ENCODE data around the gene DENND1A. TPM values are rescaled to one million over a fixed set of nuclear protein-coding genes. Genes with fewer than 3 reads are reported as not detected.

The DENND1A gene
- total and polyA plus RNA-seq, 2 donors from 2014 or later: 16.3 to 19.6 TPM

- no peak for FAIRE-seq
- DNase-seq: no peak
- H3K27ac ChIP-seq (ENCODE audit: low read depth in 2 of 2, low read length in 2 of 2): no peak overlapping the region
Observed at GRCh38 chr9:123606141-123606540, 323.8 kb downstream of the DENND1A start.

GRCh38 chr9:123605286-123605685, 324.6 kb downstream of the DENND1A start:
- DNase-seq (no peak), FAIRE-seq (no peak)
- Histone ChIP-seq H3K27me3 (ENCODE audit: control insufficient read depth, insufficient read depth, low read length) (no peaks in the 10 kb centered on the region), H3K4me3 (ENCODE audit: low read length in 3 of 3) (no peak overlapping the region), H3K4me1 (ENCODE audit: control insufficient read depth in 2 of 3, insufficient read depth in 2 of 3, low read depth in 1 of 3, low read length in 3 of 3) (peaks cover 0 to 15% (median 4%) of the 10 kb centered on the region in 3 donors), H3K36me3 (ENCODE audit: control insufficient read depth in 2 of 3, insufficient read depth in 3 of 3, low read length in 3 of 3) (no peaks in the 10 kb centered on the region), H3K27ac (ENCODE audit: low read depth in 2 of 2, low read length in 2 of 2) (no peak overlapping the region), H3K9ac (ENCODE audit: low read length in 3 of 3) (no peak overlapping the region), H3K9me3 (ENCODE audit: control insufficient read depth in 2 of 3, insufficient read depth in 1 of 3, low read length in 3 of 3) (no peaks in the 10 kb centered on the region)
- intact Hi-C loops (cut with DNase I): no loop called here
- TF ChIP-seq, protein P1, sequence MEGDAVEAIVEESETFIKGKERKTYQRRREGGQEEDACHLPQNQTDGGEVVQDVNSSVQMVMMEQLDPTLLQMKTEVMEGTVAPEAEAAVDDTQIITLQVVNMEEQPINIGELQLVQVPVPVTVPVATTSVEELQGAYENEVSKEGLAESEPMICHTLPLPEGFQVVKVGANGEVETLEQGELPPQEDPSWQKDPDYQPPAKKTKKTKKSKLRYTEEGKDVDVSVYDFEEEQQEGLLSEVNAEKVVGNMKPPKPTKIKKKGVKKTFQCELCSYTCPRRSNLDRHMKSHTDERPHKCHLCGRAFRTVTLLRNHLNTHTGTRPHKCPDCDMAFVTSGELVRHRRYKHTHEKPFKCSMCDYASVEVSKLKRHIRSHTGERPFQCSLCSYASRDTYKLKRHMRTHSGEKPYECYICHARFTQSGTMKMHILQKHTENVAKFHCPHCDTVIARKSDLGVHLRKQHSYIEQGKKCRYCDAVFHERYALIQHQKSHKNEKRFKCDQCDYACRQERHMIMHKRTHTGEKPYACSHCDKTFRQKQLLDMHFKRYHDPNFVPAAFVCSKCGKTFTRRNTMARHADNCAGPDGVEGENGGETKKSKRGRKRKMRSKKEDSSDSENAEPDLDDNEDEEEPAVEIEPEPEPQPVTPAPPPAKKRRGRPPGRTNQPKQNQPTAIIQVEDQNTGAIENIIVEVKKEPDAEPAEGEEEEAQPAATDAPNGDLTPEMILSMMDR (IDR thresholded peaks at IDR 0.05; ENCODE audit: borderline replicate concordance, extremely low read depth, insufficient read depth): no peak

More at GRCh38 chr9:123606141-123606540, 323.8 kb downstream of the DENND1A start:
- H3K36me3 ChIP-seq (ENCODE audit: control insufficient read depth in 2 of 3, insufficient read depth in 3 of 3, low read length in 3 of 3): no peaks in the 10 kb centered on the region
- H3K27me3 ChIP-seq (ENCODE audit: control insufficient read depth, insufficient read depth, low read length): no peaks in the 10 kb centered on the region
- TF ChIP-seq, protein P1 (IDR thresholded peaks at IDR 0.05; ENCODE audit: borderline replicate concordance, extremely low read depth, insufficient read depth): no peak
- no peak overlapping the region for H3K4me3 ChIP-seq (ENCODE audit: low read length in 3 of 3)
- no peak overlapping the region for H3K9ac ChIP-seq (ENCODE audit: low read length in 3 of 3)
- intact Hi-C loops (cut with DNase I): no loop called here
- H3K4me1 ChIP-seq (ENCODE audit: control insufficient read depth in 2 of 3, insufficient read depth in 2 of 3, low read depth in 1 of 3, low read length in 3 of 3): peaks cover 1 to 21% (median 9%) of the 10 kb centered on the region in 3 donors
- H3K9me3 ChIP-seq (ENCODE audit: control insufficient read depth in 2 of 3, insufficient read depth in 1 of 3, low read length in 3 of 3): no peaks in the 10 kb centered on the region

GRCh38 chr9:123604861-123605260, 325.1 kb downstream of the DENND1A start:
- FAIRE-seq (no peak), DNase-seq (no peak)
- Histone ChIP-seq H3K4me1 (ENCODE audit: control insufficient read depth in 2 of 3, insufficient read depth in 2 of 3, low read depth in 1 of 3, low read length in 3 of 3) (peaks cover 0 to 15% (median 2%) of the 10 kb centered on the region in 3 donors), H3K4me3 (ENCODE audit: low read length in 3 of 3) (no peak overlapping the region), H3K9ac (ENCODE audit: low read length in 3 of 3) (no peak overlapping the region), H3K27ac (ENCODE audit: low read depth in 2 of 2, low read length in 2 of 2) (no peak overlapping the region), H3K27me3 (ENCODE audit: control insufficient read depth, insufficient read depth, low read length) (no peaks in the 10 kb centered on the region), H3K36me3 (ENCODE audit: control insufficient read depth in 2 of 3, insufficient read depth in 3 of 3, low read length in 3 of 3) (no peaks in the 10 kb centered on the region), H3K9me3 (ENCODE audit: control insufficient read depth in 2 of 3, insufficient read depth in 1 of 3, low read length in 3 of 3) (no peaks in the 10 kb centered on the region)
- intact Hi-C loops (cut with DNase I): no loop called here
- TF ChIP-seq, protein P1 (IDR thresholded peaks at IDR 0.05; ENCODE audit: borderline replicate concordance, extremely low read depth, insufficient read depth): no peak

- no peaks in the 10 kb centered on the region for H3K36me3 ChIP-seq (ENCODE audit: control insufficient read depth in 2 of 3, insufficient read depth in 3 of 3, low read length in 3 of 3)
- TF ChIP-seq, protein P1 (IDR thresholded peaks at IDR 0.05; ENCODE audit: borderline replicate concordance, extremely low read depth, insufficient read depth): no peak
- H3K4me1 ChIP-seq (ENCODE audit: control insufficient read depth in 2 of 3, insufficient read depth in 2 of 3, low read depth in 1 of 3, low read length in 3 of 3): peaks cover 0 to 13% (median 2%) of the 10 kb centered on the region in 3 donors
- no peaks in the 10 kb centered on the region for H3K27me3 ChIP-seq (ENCODE audit: control insufficient read depth, insufficient read depth, low read length)
- no peak for FAIRE-seq
- no peak overlapping the region for H3K9ac ChIP-seq (ENCODE audit: low read length in 3 of 3)
- H3K27ac ChIP-seq (ENCODE audit: low read depth in 2 of 2, low read length in 2 of 2): no peak overlapping the region
- no peaks in the 10 kb centered on the region for H3K9me3 ChIP-seq (ENCODE audit: control insufficient read depth in 2 of 3, insufficient read depth in 1 of 3, low read length in 3 of 3)
- no peak overlapping the region for H3K4me3 ChIP-seq (ENCODE audit: low read length in 3 of 3)
- DNase-seq: no peak
- intact Hi-C loops (cut with DNase I): no loop called here
Observed at GRCh38 chr9:123601828-123602227, 328.1 kb downstream of the DENND1A start.

Data from kidney (tissue), 14 donors.